ENCODE measurements around the gene SLC16A10. TPM values are rescaled to one million over a fixed set of nuclear protein-coding genes. Genes with fewer than 3 reads are reported as not detected.

The SLC16A10 gene
- total and polyA plus RNA-seq, 7 donors, result 13.9 to 106 (median 43.1) TPM

GRCh38 chr6:111175109-111175508, 87.8 kb downstream of the SLC16A10 start:
- no peak for TF ChIP-seq CTCF (IDR thresholded peaks at IDR 0.05)
- Histone ChIP-seq H3K27ac (no peak overlapping the region), H3K9me3 (no peaks in the 10 kb centered on the region), H3K36me3 (ENCODE audit: insufficient read depth in 1 of 2, low read depth in 1 of 2) (peaks cover 0 to 36% of the 10 kb centered on the region in 2 donors), H3K4me3 (no peak overlapping the region), H3K27me3 (ENCODE audit: insufficient read depth in 3 of 3, low read length in 2 of 3) (no peaks in the 10 kb centered on the region), H3K4me1 (peaks cover 12% of the 10 kb centered on the region)
- DNase-seq, result no peak
- WGBS, 3 donors, result 46 to 55% (median 47%) methylated on average over 2 of the region's 2 CpGs
- intact Hi-C loops (cut with DNase I), result no loop called here
- no peak for ATAC-seq

- no peak for TF ChIP-seq CTCF (IDR thresholded peaks at IDR 0.05)
- no peaks in the 10 kb centered on the region for H3K9me3 ChIP-seq
- ATAC-seq (no peak), DNase-seq (no peak)
- 91 to 95% (median 94%) methylated on average over 2 of the region's 2 CpGs for WGBS, 3 donors
- H3K27me3 ChIP-seq (ENCODE audit: insufficient read depth in 3 of 3, low read length in 2 of 3), result no peaks in the 10 kb centered on the region
- H3K4me1 ChIP-seq, result peaks cover 12% of the 10 kb centered on the region
- intact Hi-C loops (cut with DNase I), result no loop called here
- no peak overlapping the region for H3K27ac ChIP-seq
- H3K36me3 ChIP-seq (ENCODE audit: insufficient read depth in 1 of 2, low read depth in 1 of 2), result peaks cover 0 to 44% of the 10 kb centered on the region in 2 donors
- H3K4me3 ChIP-seq, result no peak overlapping the region
These were observed 88.9 kb downstream of the SLC16A10 start for GRCh38 chr6:111176038-111176759.

- Histone ChIP-seq H3K4me3 (no peak overlapping the region), H3K27ac (no peak overlapping the region), H3K9me3 (no peaks in the 10 kb centered on the region), H3K4me1 (peaks cover 9% of the 10 kb centered on the region), H3K27me3 (ENCODE audit: insufficient read depth in 3 of 3, low read length in 2 of 3) (no peaks in the 10 kb centered on the region), H3K36me3 (ENCODE audit: insufficient read depth in 1 of 2, low read depth in 1 of 2) (peaks cover 0 to 44% of the 10 kb centered on the region in 2 donors)
- no peak for ATAC-seq
- WGBS, 3 donors, result 93 to 97% (median 96%) methylated on average over 2 of the region's 2 CpGs
- TF ChIP-seq CTCF (IDR thresholded peaks at IDR 0.05), result no peak
- no peak for DNase-seq
- intact Hi-C loops (cut with DNase I), result no loop called here
These were observed 89.4 kb downstream of the SLC16A10 start for GRCh38 chr6:111176760-111177099.

GRCh38 chr6:111177131-111177530, 89.8 kb downstream of the SLC16A10 start:
- H3K4me1 ChIP-seq, result peaks cover 6% of the 10 kb centered on the region
- no peaks in the 10 kb centered on the region for H3K27me3 ChIP-seq (ENCODE audit: insufficient read depth in 3 of 3, low read length in 2 of 3)
- intact Hi-C loops (cut with DNase I), result no loop called here
- 92 to 97% (median 93%) methylated on average over 6 of the region's 6 CpGs for WGBS, 3 donors
- no peak overlapping the region for H3K27ac ChIP-seq
- H3K4me3 ChIP-seq, result no peak overlapping the region
- no peaks in the 10 kb centered on the region for H3K9me3 ChIP-seq
- no peak for TF ChIP-seq CTCF (IDR thresholded peaks at IDR 0.05)
- DNase-seq (no peak), ATAC-seq (no peak)
- H3K36me3 ChIP-seq (ENCODE audit: insufficient read depth in 1 of 2, low read depth in 1 of 2), result peaks cover 0 to 44% of the 10 kb centered on the region in 2 donors

Data from psoas muscle (tissue), 8 donors.